GM21390 (cell line): ENCODE results near the gene TMEM114.

Experiments used
- ATAC-seq: cut with Tn5 transposase; IDR thresholded peaks from one replicate; pipeline ENCODE4 v1.9.1; 2021; ENCODE audit not compliant: unreplicated experiment

The TMEM114 gene

DNA sequence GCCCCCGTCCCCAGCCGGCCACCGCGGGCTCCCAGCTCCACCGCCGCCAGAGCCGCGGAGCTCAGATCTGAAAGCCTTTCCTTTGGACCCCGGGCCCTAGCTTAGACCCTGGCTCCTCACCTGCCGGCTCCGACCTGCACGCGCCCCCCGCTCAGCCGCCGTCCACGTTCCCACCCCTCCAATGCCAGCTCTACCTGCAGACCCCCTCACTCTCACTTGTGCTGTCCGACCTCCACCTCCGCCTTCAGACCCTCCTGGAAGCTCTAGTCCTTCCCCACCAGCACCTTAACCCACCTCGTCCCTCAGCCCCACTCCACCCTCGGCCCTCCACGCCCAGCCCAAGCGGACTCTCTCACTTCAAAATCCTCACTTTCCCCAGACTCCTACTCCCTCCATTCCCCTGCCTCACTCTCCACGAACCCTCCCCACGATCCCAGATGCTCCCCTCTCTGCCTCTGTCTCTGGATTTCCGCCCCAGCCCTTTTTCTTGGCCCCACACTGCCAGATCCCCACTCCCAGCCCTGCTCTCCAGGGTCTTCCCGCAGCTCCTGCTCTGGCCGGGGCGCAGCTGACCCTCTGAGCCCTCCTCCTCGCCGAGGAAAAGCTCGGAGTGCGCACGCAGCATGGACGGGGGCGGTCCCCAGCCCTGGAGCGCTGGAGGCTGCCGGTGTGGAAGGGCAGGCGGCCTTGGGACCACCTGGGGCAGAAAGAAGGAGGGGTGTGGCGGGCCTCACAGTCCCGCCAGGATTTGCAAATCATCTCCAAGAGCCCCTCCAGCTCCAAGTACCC is at the start of gene TMEM114:
Gene TMEM114 (minus strand): TSS at position 612 of the 789 bp plus-strand sequence. CDS start 673 bp downstream, outside the sequence.
- ATAC-seq = no peak

DNA sequence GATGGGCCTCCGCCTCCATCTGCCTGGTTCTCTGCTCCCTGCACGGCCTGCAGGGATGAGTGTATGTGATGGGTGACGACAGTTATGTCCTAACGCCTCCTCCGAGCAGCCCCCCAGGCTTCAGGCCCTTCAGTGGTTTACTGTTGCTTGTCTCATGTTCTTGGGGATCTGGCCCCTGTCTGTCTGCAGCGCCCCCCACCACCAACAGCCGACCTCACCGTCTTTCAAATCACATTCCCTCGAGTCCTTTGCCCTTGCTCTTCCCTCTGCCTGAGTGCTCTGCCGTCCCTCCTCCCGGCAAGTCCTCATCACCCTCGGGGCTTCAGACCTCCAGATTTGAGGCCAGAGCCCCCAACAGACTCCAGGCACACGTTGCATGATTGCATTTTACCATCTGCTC is 49.4 kb upstream of the TMEM114 start:
- no peak for ATAC-seq

DNA sequence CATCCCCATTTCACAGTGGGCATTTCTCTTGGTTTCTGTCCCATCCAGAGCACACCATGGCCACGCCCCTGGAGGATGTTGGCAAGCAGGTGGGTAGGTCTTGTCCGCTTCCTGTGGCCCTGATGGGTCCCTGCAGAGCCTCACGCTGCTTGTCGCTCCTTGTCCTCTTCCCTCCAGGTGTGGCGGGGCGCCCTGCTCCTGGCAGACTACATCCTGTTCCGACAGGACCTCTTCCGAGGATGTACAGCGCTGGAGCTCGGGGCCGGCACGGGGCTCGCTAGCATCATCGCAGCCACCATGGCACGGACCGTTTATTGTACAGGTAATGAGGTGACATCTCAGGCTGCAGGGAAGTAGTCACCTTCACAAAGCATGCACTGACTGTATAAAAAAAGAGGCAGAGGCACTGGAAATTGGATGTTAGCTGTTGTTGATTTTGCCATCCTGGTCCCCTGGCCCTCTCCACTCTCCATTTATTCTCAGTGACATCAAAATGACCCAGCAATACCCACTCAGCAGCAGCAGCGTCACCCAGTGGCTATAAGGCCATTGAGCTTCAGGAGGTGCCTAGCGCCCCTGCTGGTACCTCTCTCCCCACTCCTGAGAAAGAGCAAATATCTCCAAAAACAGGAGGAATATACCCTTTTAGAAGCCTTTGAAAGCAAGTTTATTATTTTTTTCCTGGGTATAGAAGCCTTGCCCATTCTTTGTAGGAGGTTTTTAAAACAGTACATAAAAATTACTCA is 44.9 kb upstream of the TMEM114 start:
- no peak for ATAC-seq

DNA sequence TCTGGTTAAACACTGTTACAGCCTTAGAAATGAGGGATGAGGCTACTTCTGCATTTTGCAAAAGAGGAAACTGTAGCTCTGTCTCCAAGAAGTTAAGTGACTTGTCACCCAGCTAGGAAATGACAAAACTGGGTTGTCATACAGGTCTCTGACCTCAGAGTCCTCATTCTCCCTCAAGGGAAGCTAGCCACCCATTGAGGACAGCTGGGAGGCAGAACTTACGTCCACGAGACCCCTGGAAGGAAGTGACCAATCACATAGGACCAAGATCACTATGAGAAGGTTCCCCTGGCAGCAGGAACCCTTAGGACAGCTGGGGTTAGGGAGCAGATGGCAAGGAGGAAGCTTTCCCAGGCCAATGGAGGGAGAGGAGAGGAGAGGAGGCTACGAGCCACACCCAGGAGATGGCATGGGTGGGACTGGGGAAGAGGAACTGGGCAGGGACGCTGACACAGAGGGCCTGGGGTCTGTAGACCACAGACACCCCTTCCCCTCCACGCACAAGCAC is 42.4 kb upstream of the TMEM114 start:
- ATAC-seq = no peak

DNA sequence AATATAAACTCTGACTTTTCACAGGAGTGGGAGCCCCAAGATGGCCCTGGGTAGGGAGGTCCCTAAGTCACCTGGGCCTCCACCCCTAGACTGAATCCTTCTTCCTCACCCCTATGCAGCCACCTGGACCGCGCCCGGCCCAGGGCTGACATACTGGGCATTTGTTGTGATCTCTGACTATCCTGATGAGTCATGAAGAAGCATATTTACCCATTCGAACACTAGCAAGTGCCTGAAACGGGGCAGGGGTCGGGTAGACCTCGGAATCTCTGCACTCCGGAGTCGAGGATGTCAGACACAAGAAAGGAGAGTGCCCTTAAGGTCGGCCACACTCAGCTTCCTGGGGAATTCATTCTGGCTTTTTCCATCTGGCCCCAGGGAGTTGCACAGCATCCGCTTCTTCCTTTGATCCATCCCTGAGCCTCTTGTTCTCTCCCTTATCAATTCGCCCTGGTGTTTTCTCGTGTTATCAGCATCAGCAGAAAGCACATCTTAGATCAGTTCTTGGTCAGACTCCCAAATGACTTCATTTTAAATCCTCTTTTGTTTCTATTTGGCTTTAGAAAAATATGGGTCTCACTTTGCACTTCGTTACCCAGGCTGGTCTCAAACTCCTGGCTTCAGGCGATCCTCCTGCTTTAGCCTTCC is 41.6 kb upstream of the TMEM114 start:
- no peak for ATAC-seq

DNA sequence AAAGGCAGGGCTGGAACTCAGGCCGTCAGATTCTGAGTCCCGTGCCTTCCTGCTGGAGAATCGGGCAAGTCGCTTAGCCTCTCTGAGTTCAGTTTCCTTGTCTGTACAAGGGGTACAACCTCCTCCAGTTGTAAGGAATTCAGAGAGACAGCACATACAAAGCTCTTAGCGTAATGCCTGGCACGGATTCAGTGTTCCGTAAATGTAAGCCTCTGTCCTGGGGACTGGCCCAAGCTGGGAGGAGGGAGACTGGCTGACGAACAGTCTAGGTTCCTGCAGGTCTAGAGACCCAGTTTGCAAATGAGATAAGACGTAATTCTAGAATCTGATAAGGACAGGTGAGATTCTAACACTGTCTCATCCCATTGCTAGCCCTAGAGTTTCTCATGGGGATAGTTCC is 41.1 kb upstream of the TMEM114 start:
- ATAC-seq = no peak

DNA sequence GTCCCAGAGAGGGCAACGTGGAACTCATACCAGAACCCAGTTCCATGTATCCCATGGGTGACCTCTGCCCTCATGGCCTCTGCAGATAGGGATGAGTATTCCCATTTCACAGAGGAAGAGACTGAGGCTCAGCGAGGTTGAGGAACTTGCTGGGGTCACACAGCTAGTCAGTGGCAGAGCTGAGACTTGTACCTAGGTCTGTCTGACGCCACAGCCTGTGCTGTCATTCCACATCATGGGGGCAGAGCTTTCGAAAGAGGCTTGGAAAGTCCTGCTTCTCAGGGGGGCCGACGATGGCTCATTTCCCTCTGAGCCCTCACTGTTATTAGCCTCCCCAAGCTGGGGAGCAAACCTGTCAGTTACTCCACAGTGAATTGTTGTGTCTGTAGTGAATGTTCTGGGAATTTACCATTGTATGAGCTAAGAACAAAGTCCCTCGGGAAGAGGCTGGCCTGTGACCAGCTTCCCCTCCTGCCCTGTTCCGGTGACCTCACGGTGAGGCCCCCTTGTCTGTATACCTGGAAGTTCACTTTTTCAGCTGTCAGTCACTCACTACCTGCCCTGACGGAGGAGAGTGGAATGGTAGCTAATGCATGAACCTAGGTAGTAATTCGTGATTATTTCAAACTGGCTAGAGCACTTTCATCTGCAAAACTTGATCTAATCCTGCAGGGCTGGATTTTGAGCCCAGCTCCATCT is 40.1 kb upstream of the TMEM114 start:
- no peak for ATAC-seq

DNA sequence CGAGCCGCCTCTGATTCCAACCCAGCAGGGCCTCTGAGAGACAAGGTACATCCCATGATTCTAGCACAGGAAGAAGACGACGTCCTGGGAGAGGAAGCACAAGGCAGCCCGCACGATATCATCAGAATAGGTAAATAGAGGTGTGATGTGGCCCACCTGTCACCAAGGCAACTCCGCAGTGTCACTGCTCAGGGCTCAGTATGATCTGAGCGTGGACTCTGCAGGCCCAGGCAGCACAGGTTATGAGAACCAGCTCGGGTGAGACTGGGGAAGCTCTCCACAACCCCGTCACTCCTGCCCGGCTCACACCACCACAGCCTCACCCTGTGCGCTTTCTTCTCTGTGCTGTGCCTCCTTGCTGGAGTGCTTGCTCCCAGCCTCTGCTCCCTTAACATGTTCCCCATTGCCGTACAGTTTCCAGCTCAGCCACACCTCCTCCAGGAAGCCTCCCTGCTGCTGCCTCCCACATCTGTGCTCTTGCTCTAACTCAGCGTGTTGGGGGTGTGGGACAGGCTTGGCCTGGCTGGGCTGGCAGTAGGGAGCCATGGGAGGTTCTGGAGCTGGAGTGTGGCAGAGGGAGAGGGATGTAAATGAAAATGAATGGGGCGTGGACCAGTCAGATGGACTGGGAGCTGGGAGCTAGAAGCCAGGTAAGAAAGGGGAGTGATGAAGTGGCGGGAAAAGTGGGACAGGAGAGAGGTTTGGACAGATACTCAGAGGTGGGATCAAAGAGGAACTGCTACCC is 38.8 kb upstream of the TMEM114 start:
- ATAC-seq = no peak

DNA sequence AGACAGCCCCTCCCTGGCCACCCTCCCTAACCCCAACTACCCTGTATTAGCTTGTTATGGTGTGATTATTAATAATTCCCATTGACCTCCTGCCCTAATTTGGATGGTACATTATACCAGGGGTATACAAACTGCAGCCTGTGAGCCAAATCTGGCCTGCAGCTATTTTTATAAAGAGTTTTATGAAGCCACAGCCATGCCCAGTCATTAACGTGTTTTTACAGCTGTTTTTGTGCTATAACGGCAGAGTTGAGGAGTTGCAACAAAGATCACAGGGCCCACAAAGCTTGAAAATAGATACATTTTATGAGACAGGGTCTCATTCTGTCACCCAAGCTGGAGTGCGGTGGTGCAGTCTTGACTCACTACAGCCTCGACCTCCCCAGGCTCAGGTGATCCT is 37.1 kb upstream of the TMEM114 start:
- no peak for ATAC-seq

DNA sequence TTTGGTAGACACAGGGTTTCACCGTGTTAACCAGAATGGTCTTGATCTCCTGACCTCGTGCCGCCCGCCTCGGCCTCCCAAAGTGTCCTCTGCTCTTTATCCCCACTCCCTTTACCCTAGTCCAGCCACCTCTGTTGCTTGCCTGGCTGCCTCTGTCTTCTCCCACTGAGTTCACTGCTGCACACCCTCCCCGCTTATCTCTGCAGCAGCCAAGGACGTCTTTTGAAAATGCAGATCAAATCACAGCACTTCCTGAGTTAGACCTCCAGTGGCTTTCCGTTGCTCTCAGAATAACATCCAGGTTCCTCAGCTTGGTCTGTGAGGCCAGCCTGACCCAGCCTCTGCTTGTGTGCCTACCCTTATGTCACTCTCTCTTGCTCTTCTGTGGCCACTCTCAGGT is 36.6 kb upstream of the TMEM114 start:
- ATAC-seq = no peak

DNA sequence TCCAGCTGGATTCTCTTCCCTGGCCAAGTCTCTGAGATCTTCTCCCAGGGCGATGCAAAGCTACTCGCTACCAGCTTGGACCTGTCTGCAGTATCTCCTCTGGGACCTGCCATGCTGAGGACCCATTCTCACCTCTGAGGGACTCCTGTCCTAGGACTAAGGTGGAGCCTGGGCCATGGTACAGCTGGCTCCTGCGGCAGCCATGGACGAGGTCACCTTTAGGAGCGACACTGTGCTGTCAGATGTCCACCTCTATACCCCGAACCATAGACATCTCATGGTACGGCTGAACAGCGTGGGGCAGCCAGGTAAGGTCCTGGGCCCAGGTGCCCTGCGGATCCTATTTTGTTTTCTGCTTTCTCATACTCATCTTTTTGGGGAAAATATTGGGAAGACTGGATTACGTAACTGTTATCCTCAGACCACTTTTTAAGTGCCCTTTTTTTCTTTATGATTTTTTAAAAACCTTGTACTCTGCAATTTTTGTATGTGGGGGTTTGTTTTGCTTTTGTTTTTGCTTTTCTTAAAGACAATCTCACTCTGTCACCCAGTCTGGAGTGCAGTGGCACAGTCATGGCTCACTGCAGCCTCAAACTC is 35.3 kb upstream of the TMEM114 start:
- no peak for ATAC-seq

DNA sequence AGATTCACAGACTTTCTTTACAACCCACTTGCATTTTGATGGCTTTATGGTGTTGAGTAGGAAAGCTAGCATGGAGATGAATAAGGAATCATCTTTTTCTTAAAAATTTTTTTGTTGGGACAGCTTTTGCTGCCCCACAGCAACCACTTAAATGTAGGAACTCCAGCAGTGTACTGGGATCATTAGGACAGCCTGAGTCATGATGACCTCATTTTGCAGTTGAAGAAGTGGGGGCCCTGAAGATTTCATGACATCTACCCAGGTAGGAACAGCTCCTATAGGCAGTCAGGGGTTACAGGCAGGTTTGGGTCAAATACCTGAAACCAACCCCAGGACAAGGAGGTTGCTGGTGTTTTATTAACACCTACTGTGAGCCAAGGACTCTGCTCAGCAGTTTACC is 33.3 kb upstream of the TMEM114 start:
- ATAC-seq = no peak

DNA sequence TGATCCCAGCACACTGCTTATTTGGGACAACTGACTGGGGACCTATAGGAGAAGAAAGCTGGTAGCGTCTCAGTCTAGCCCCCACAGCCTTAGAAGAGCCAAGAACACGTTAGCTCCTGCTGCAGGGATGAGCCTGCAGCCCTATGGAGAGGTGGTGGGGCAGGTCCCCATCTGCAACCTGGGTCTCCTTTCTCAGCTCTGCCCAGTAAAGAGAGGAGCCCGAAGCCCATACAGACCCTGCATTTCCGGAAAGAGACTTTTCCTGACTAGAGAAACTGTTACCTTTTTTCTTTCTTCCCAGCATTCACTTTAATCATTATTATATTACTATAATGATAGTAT is 32.0 kb upstream of the TMEM114 start:
- ATAC-seq = peak; percentile 19

GRCh38 chr16:8621572-8622314 is 31.4 kb upstream of the TMEM114 start, which contains the start of gene METTL22:
Gene METTL22, plus strand, starts transcription at chr16:8621698. Its CDS starts 3,968 bp downstream, at chr16:8625666.
- ATAC-seq = peak; percentile 89

- no peak for ATAC-seq
Observed at GRCh38 chr16:8621222-8621571, 30.9 kb upstream of the TMEM114 start.

GRCh38 chr16:8620535-8620934 is 30.2 kb upstream of the TMEM114 start:
- ATAC-seq = no peak

DNA sequence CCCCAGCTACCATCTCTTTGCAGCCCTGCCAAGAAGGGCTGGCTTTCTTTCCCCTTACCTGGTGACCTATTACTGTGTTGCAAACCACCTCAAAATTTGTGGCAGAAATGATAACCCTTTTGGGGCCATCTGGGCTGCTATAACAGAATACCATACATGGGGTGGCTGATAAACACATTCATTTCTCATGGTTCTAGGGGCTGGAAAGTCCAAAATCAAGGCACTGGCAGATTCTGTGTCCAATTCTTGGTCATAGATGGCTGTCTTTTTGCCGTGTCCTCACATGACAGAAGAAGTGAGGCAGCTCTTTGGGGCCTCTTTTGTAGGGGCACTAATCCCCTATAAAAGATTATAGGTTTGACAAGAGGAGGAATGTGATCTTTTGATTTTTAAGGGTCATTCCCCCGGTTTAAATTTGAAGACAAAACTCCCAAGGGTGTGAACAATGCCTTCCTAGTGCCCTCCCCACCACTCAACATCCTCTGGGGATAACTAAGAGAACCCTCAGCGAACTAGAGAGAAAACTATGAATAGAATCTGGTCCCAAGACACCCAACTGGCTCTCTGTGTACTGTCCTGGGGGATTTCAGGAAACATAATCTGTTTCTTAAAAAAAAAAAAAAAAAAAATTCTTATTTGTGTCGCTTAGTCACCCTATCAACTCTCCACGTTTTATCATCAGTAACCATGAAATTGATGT is 29.5 kb upstream of the TMEM114 start:
- ATAC-seq = no peak

DNA sequence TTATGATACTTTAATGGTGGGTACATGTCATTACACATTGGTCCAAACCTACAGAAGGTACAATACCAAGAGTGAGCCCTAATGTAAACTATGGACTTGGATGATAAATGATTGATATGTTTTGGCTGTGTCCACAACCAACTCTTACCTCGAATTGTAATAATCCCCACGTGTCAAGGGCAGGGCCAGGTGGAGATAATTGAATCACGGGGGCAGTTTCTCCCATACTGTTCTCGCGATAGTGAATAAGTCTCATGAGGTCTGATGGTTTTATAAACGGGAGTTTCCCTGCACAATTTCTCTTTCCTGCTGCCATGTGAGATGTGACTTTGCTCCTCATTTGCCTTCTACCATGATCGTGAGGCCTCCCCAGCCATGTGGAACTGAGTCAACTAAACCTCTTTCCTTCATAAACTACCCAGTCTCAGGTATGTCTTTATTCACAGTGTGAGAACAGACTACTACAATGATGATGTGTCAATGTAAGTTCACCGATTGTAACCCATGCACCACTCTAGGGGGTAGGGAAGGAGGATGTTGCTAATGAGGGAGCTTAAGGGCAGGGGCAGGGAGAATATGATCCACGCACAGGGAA is 24.2 kb upstream of the TMEM114 start:
- no peak for ATAC-seq
